IPS-15b (cell line): ENCODE data around the gene PRKN.

Source experiments
- H3K27me3 ChIP-seq: one replicate; pipeline ENCODE4 v1.6.1; 2013; ENCODE audit warnings: low read length; ENCODE audit not compliant: control insufficient read depth, insufficient read depth
- H3K36me3 ChIP-seq: one replicate; pipeline ENCODE4 v1.6.1; 2013; ENCODE audit warnings: low read length; ENCODE audit not compliant: control insufficient read depth, insufficient read depth
- H3K4me1 ChIP-seq: one replicate; pipeline ENCODE4 v1.6.1; 2013; ENCODE audit warnings: mild to moderate bottlenecking, low read length; ENCODE audit not compliant: control insufficient read depth, insufficient read depth
- H3K4me3 ChIP-seq: one replicate; pipeline ENCODE4 v1.5.1; 2013; ENCODE audit warnings: low read depth, low read length
- H3K9ac ChIP-seq: one replicate; pipeline ENCODE4 v1.6.1; 2013; ENCODE audit warnings: low read depth, mild to moderate bottlenecking, low read length
- H3K9me3 ChIP-seq: one replicate; pipeline ENCODE4 v1.6.1; 2013; ENCODE audit warnings: mild to moderate bottlenecking, low read length; ENCODE audit not compliant: control insufficient read depth, insufficient read depth

Gene PRKN

DNA sequence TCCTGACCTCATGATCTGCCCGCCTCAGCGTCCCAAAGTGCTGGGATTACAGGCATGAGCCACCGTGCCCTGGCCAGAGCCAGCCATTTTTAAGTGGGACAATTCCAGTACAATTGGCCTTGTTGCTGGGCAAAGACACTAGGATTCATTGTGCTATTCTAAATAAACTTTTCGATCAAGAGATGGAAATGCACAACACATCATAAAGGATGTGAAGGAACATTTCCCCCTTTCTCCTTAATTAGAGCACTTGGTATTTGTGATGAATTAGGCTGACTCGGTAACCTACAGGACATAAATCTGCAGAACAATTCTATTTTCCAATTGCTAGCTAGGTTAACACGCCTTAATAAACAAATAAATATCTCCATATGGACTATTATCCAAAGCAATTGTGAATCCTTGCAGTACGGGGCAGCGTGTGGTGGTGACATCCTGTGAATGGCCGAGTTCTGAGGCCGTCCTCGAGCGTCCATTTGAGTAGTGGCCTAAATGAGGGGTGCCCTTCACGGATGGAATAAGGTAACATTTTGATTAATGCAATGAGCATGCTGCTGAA, 1047.5 kb downstream of the PRKN start:
- Histone ChIP-seq H3K36me3 (no peaks in the 10 kb centered on the region), H3K4me3 (no peak overlapping the region), H3K9me3 (no peaks in the 10 kb centered on the region)

DNA sequence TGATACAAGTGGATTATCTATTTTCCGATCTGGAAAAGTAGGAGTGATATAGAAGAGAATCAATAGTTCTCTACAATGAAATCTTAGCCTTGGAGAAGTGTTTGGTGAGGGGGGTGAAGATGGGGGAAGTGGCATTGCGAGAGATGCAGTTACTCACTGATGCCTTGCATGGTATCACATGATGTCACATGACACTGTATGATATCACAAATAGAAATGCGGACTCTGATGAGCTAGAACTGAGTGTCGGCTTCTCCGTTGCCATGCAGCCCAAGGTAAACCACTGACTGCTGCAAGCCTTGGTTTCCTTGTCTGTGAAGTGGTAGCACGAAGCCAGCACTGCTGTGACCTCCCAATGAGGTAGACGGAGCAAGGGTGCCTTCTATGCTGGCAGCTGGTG, 1050.4 kb downstream of the PRKN start:
- no peak overlapping the region for H3K4me3 ChIP-seq
- no peaks in the 10 kb centered on the region for H3K36me3 ChIP-seq
- no peak overlapping the region for H3K9ac ChIP-seq
- no peaks in the 10 kb centered on the region for H3K27me3 ChIP-seq
- H3K9me3 ChIP-seq: no peaks in the 10 kb centered on the region
- H3K4me1 ChIP-seq: no peaks in the 10 kb centered on the region

More for the DNA sequence above, 1047.5 kb downstream of the PRKN start:
- Histone ChIP-seq H3K4me1 (peaks cover 3% of the 10 kb centered on the region), H3K27me3 (no peaks in the 10 kb centered on the region), H3K9ac (no peak overlapping the region)

DNA sequence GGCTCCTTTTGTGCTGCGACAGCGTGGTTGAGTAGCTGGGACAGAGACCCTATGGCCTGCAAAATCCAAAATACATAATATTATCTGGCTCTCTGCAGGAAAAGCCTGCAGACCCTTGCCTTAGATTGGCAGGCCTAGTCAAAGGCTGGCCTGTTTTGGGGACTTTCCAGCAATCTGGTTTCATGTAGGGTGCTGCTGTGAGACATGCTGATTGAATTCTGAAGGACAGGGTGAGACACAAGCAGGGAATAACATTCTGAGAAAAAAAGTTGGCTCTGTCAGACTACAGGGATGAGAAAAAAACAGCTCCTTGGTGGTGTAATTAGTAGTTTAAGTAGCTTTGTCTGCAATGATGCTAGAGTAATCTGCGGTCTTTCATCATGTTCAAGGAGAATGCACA, 1051.0 kb downstream of the PRKN start:
- H3K9ac ChIP-seq: no peak overlapping the region
- no peaks in the 10 kb centered on the region for H3K9me3 ChIP-seq
- no peaks in the 10 kb centered on the region for H3K36me3 ChIP-seq
- no peaks in the 10 kb centered on the region for H3K27me3 ChIP-seq
- no peaks in the 10 kb centered on the region for H3K4me1 ChIP-seq
- no peak overlapping the region for H3K4me3 ChIP-seq

DNA sequence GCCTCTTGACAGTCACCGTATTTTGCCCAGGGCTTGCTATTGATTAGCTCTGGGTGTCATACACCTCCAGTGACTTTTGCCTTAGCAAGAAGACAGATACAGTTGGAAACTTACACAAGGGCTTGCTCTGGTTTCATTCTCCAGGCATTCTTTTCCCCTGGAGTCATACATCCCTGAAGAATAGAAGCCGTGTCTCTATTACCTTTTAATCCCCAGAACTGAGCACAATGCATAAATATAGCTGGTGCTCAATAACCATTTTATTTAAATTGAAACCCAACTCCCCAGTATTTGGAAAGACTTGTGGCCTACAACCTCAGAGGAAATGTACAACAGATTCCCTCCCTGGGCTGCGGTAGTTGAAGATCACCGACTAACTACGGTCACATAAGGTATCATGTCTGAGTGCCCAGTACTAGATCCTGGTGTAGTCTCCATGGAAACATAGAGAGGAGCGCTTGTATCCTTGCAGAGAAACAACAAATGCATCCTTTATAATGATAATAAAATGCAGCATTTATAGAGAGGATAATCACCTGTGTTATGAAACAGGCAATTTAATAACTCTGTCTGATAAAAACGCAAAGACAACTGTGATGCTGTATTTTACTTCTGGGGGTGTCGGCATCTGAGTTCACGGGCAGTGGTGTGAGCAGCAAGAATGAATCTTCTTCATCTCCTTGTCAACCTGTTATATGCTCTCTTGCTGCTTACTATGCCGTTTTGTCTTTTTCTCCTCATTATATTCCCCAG, 1052.5 kb downstream of the PRKN start:
- H3K27me3 ChIP-seq: no peaks in the 10 kb centered on the region
- H3K4me1 ChIP-seq: no peaks in the 10 kb centered on the region
- no peaks in the 10 kb centered on the region for H3K9me3 ChIP-seq
- H3K9ac ChIP-seq: no peak overlapping the region
- no peaks in the 10 kb centered on the region for H3K36me3 ChIP-seq
- H3K4me3 ChIP-seq: no peak overlapping the region

DNA sequence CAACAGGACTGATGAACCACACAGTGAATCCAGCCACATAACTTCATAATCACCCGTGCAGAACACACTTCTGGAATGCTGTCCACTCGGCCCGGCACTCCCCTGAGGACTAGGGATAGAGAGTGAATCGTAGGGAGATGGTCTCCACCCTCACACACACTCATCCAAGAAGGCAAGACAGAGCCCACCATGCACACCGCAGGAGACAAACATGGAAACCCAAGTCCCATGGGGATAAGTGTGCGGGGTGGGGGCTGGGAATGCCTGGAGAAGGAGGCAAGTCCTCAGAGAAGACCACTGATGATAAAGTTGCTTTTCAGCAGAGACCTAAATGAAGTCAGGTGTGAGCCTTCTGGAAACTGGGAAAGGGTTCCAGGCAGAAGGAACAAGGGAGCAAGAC, 1054.5 kb downstream of the PRKN start:
- Histone ChIP-seq H3K4me3 (no peak overlapping the region), H3K9me3 (no peaks in the 10 kb centered on the region), H3K27me3 (no peaks in the 10 kb centered on the region), H3K36me3 (no peaks in the 10 kb centered on the region), H3K4me1 (no peaks in the 10 kb centered on the region), H3K9ac (no peak overlapping the region)

DNA sequence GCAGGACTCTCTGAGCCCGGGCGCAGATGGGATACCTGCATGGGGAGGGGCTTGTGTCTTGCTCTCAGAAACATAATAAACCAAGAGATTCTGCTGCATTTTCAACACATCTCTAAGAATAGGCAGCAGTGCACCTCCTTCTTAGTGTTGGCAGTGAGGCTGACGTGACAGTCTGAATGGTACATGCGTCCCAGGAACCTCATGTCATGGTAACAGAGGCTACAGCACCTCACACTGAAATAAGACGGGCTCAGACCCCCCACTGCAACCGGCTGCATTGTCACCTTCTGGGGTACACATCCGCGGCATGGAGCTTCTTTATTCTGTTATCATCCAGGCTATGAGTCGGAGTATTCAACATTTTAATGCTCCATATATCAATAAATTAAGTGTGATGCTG, 1056.4 kb downstream of the PRKN start:
- no peaks in the 10 kb centered on the region for H3K27me3 ChIP-seq
- no peaks in the 10 kb centered on the region for H3K36me3 ChIP-seq
- H3K4me3 ChIP-seq: no peak overlapping the region
- no peaks in the 10 kb centered on the region for H3K4me1 ChIP-seq
- no peaks in the 10 kb centered on the region for H3K9me3 ChIP-seq
- H3K9ac ChIP-seq: no peak overlapping the region

DNA sequence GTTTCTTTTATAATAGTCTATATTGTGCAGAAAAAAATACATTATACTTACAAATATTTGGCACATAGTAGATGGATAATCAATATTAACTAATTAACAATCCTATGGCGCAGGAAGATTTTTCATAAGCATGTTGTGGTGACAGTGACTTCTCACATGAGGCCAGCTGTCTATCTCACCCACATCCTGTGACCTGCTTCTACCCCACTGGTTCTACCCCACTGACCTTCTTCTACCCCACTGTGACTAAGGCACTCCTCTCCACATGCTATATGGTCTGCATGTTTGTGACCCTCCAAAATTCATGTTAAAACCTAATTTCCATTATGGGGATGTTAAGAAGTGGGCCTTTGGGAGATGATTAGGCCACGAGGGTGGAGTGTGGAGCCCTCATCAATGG, 1058.9 kb downstream of the PRKN start:
- H3K9me3 ChIP-seq: no peaks in the 10 kb centered on the region

DNA sequence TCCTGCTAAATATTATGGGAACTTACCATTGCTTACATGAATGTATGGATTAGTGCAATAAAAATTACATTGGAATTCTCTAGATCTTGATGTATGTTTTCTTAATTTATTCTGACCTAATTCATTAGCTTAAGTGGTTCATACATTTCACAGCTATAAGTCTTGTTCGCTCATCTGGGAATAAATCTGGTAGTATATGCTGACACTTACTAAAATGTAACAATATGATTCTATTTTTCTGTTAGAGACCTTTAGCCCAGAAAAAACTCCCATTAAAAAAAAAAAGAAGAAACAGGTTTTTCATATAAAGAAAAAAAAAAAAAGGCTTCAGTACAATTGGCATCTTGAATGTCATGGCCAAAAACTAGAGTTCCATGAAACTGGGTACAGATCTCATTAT, 1059.6 kb downstream of the PRKN start:
- Histone ChIP-seq H3K9me3 (no peaks in the 10 kb centered on the region), H3K4me1 (no peaks in the 10 kb centered on the region)

More for the DNA sequence above, 1058.9 kb downstream of the PRKN start:
- Histone ChIP-seq H3K36me3 (no peaks in the 10 kb centered on the region), H3K27me3 (no peaks in the 10 kb centered on the region), H3K4me3 (no peak overlapping the region), H3K4me1 (no peaks in the 10 kb centered on the region), H3K9ac (no peak overlapping the region)

DNA sequence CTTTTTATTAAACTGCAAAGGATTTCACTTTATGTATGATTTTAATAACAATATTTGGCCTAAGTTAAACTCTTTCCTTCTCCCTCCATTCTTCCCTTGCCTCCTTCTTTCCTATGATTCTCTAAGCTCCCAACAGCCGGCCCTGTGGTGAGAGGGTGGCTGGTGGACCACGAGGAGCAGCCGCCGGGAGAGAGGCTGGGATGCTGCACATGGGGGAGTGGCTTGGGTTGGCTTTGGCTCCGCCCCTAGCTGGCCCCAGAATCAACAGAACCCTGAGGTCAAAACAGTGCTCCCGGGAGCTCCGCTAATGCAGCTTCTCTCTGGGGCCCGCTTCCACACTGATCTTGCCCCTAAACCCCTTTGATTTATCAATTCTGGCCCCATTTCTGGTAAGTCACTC, 1063.9 kb downstream of the PRKN start:
- H3K9ac ChIP-seq: no peak overlapping the region
- no peaks in the 10 kb centered on the region for H3K27me3 ChIP-seq
- no peaks in the 10 kb centered on the region for H3K4me1 ChIP-seq
- H3K36me3 ChIP-seq: no peaks in the 10 kb centered on the region
- no peaks in the 10 kb centered on the region for H3K9me3 ChIP-seq
- H3K4me3 ChIP-seq: no peak overlapping the region

More for the DNA sequence above, 1059.6 kb downstream of the PRKN start:
- Histone ChIP-seq H3K27me3 (no peaks in the 10 kb centered on the region), H3K4me3 (no peak overlapping the region), H3K9ac (no peak overlapping the region), H3K36me3 (no peaks in the 10 kb centered on the region)

DNA sequence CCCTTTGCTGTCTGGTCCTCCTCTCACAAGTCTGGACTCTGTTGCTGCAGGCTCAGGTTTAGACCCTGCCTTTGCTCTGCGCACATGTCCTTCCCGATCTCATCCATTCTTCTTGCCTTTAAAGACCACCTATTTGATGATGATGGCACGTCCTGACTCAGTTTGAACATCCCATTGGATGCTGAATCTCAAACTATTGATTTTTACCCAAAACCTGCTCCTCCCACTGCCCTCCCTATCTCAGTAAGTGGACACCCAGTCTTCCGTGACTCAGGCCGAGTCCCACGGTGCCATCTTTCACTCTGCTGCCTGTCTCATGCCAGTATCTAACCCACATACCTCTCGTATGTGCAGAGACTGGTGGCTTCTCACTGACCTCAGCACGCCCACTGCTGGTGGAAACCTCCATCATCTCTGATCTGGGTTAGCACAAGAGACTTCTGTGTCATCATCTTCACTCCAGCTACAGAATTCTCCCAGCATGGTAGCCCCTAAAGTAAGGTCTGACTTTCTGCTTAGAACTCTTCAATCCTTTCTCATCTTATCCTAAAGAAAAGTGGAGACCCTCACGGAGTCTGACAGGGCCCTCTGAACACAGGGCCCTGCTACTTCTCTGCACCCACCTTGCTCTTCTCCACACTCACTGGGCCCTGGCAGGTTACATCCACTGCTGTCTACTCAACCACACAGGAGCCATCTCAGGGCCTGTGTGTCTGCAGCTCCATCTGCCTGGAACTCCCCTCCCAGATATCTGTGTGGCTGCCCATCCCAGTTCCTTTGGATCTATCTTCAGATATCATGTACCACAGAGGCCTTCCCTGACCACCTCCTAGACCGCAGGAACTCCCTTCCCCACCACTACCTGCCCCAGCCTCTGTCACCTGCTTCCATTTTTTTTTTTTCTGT, 1066.6 kb downstream of the PRKN start:
- H3K4me3 ChIP-seq: no peak overlapping the region
- no peaks in the 10 kb centered on the region for H3K9me3 ChIP-seq
- H3K4me1 ChIP-seq: no peaks in the 10 kb centered on the region
- no peak overlapping the region for H3K9ac ChIP-seq
- no peaks in the 10 kb centered on the region for H3K27me3 ChIP-seq
- H3K36me3 ChIP-seq: no peaks in the 10 kb centered on the region

DNA sequence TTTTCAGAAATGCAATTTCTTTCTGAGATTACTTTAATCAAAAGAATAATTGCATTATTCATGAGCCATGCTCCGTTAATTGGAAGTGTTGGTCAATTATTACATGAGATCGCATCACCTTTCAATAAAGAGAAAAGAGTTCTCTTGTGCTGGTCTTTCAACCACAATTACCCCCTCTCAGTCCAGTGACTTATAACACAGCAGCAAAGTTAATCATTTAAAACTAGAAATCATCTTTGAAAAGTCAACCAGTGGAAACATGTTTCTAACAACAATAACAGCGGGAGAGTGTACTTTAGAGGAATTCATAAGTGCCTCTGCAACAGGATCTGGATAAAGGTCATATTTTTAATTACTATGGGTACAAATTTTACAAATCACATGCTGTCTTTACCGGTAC, 1069.4 kb downstream of the PRKN start:
- Histone ChIP-seq H3K4me1 (no peaks in the 10 kb centered on the region), H3K36me3 (no peaks in the 10 kb centered on the region), H3K9me3 (no peaks in the 10 kb centered on the region), H3K4me3 (no peak overlapping the region), H3K27me3 (no peaks in the 10 kb centered on the region), H3K9ac (no peak overlapping the region)
